AG04449 (cell line): ENCODE measurements around the gene GRIN3A.

ENCODE experiments used
- CTCF ChIA-PET: fragments of 350-600 bp; formaldehyde crosslinking; extraction: SDS; loops from one replicate; lab custom pipeline; 2021; ENCODE audit warnings: antibody characterized with exemption; lab: Yijun Ruan, JAX
- POLR2A ChIA-PET: fragments of 400-600, 350-600 bp; formaldehyde crosslinking; extraction: SDS; loops from one replicate; lab custom pipeline; 2020; ENCODE audit warnings: antibody characterized with exemption, inconsistent platforms; lab: Yijun Ruan, JAX
- DNase-seq: peaks from one replicate; pipeline ENCODE4 v3.0.0-alpha.2; 2010; ENCODE audit warnings: low read depth, low spot score
- H3K4me3 ChIP-seq: 2 replicates; pipeline ENCODE4 v1.5.1; 2011; ENCODE audit warnings: low read depth, mild to moderate bottlenecking, control low read depth, low read length
- TF ChIP-seq, protein P1 (sequence below): IDR thresholded peaks from one replicate; pipeline ENCODE4 v1.5.1; 2011; ENCODE audit warnings: mild to moderate bottlenecking, moderate library complexity, low read length, control low read depth, inconsistent platforms; ENCODE audit not compliant: insufficient read depth; ENCODE audit errors: missing control alignments

GRIN3A gene

DNA sequence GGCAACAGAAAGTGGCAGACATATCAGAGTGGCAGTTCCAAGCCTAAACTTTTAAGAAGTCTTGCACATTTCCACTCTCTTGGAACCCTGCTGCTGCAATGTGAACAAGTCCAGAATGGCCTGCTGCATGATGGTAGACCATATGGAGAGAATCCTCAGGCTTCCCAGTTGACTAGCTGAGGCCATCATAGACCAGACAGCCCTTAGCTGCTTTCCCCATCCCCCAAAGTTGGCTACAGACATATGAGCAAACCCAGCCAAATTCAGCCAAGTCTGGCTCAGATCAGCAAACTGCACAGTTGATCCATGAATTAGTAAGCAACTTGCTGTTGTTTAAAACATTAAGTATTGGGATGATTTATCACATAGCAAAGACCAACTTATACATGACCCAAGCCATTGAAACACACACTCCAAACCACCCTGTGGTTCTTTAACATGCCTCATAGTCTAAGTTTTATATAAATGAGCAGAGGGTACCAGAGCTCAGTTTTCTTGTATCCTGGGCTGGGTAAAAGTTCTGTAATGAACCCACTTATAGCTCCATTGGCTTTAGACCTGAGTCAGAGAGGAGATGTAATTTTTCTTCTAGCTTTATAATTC lies 163.6 kb downstream of the GRIN3A start:
- DNase-seq = no peak
- POLR2A ChIA-PET = no interaction called here
- H3K4me3 ChIP-seq = no peak overlapping the region
- CTCF ChIA-PET = interaction anchor here (1.2 kb wide), 1 partner anchor 12 kb away, joined by 3 read pairs; no protein-coding TSS in a partner anchor
- TF ChIP-seq, protein P1, sequence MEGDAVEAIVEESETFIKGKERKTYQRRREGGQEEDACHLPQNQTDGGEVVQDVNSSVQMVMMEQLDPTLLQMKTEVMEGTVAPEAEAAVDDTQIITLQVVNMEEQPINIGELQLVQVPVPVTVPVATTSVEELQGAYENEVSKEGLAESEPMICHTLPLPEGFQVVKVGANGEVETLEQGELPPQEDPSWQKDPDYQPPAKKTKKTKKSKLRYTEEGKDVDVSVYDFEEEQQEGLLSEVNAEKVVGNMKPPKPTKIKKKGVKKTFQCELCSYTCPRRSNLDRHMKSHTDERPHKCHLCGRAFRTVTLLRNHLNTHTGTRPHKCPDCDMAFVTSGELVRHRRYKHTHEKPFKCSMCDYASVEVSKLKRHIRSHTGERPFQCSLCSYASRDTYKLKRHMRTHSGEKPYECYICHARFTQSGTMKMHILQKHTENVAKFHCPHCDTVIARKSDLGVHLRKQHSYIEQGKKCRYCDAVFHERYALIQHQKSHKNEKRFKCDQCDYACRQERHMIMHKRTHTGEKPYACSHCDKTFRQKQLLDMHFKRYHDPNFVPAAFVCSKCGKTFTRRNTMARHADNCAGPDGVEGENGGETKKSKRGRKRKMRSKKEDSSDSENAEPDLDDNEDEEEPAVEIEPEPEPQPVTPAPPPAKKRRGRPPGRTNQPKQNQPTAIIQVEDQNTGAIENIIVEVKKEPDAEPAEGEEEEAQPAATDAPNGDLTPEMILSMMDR = no peak

DNA sequence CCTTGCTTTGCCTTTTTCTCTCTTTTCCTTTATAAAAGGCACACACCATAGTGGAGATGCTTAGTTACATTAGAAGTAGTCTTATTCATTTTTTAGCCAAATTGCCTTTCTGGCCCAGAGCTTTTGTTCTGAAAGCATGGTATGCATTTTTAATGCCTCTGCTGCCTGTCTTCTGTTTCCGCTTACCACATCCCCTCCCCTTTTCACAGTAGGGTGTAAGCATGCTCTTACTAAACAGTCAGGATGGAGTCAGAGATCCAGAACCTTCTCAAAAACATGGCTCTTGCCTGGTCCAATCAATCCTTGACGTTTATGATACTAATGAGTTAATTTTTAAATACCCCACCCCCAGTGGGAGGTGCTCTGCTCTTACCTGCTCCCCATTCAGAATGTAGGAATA lies 166.1 kb downstream of the GRIN3A start:
- DNase-seq = no peak
- H3K4me3 ChIP-seq = no peak overlapping the region
- TF ChIP-seq, protein P1 = no peak
- ChIA-PET CTCF (interaction anchor here (1.0 to 1.7 kb wide), 3 partner anchors 19 to 121 kb away, joined by 3 read pairs; no protein-coding TSS in a partner anchor), POLR2A (no interaction called here)

DNA sequence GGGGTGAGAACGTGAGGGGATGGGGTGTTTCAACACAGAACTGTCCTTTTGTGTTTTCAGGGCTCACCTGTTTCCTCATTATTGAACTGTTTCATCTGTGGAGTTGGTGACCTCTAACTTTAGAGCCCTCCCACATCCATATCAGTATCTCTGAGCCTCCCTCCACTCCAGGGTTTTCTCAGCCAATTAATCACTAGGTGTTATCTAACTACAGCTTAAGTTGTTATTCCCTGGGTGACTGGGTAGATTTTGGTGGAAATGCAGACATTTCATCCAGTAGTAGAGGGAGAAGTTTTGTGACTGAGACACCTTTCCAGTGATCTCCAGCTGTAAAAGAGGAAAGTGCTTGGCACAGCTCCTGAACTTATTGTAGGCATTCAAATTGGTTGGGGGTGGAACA lies 167.3 kb downstream of the GRIN3A start:
- CTCF ChIA-PET = interaction anchor here (0.8 to 1.3 kb wide), 4 partner anchors 8 to 122 kb away, joined by 3 to 4 read pairs (median 4); no protein-coding TSS in a partner anchor
- H3K4me3 ChIP-seq = no peak overlapping the region
- TF ChIP-seq, protein P1 = no peak
- no peak for DNase-seq
- POLR2A ChIA-PET = no interaction called here

DNA sequence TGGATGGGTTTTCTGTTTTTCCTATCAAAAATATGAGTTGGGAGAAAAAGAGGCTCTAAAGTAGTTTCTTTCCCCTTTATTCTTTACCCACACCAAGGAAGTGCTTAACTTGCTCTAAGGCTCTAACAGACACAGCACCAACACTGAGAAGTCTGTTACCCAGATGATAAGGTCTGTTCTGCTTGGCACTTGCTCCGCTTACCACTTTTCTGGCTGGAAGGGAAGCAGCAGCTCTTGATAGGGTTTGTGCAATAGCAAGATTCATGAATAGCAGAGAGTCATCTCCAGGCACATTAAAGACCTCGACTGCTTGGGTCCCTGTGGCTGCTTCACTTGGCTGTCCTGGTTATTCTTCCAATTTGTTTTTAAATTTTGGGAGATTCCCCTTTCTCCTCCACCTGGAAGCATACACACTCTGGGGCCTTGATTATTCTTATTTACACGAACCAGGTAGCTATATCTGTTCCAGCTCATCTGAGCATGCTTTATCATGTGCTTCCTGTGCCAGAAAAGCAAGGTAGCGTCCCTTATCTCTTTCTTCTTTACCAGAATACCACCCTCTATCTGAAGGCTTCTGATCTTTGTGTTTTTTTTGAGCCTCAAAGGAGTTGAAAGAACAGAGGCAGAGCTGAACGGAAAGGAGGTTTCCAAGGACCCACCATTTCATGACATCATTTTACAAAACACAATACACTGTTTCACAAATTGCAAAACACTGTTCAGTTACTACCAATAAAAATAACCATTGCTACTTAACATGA lies 168.5 kb downstream of the GRIN3A start:
- TF ChIP-seq, protein P1 = no peak
- no peak for DNase-seq
- no peak overlapping the region for H3K4me3 ChIP-seq
- ChIA-PET CTCF (interaction anchor here (0.8 to 1.3 kb wide), 2 partner anchors 111 to 121 kb away, joined by 3 to 4 read pairs; no protein-coding TSS in a partner anchor), POLR2A (no interaction called here)

DNA sequence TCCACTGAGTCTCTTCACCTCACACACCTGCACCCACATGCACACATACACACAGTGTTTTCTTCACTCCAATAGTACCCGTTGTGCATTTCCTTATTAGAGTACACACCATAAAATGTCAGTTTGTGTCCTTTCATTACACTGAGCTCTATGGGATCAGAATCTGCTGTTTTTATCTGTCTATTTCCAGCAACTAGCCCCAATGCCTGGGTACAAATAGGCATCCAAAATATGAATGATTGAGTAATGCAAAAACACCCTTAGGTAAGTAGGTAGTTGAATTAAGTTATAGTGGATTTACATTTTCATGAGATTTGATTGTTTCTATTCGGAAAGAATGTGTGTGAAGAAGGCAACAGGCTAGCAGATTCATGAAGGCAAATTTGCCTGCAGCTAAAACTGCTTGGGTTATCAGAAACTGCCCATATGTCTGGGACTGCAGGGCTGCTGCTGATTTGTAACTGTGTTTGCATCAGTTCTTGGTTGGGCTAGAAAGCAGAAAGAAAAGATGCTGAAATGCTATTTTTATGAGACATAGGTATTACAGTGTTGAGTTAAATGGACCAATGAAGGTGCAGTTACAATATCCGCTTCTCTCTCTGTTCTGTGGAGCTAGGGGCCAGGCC lies 170.6 kb downstream of the GRIN3A start:
- ChIA-PET POLR2A (no interaction called here), CTCF (interaction anchor here (0.7 to 10.2 kb wide), 20 partner anchors 8 to 122 kb away, joined by 3 to 112 read pairs (median 4); partner anchors contain the start of gene RNF20)
- TF ChIP-seq, protein P1 = no peak
- no peak for DNase-seq
- H3K4me3 ChIP-seq = no peak overlapping the region
